ENCODE measurements around the gene FRY. TPM values are rescaled to one million over a fixed set of nuclear protein-coding genes. Genes with fewer than 3 reads are reported as not detected.

FRY gene
- total and polyA plus RNA-seq, 4 donors, result 6.2 to 31.2 (median 12.7) TPM

- H3K27ac ChIP-seq (ENCODE audit: low read depth in 1 of 2, low read length in 2 of 2), result no peak overlapping the region
- TF ChIP-seq RXRA (IDR thresholded peaks at IDR 0.05), result no peak
- TF ChIP-seq, protein P1, sequence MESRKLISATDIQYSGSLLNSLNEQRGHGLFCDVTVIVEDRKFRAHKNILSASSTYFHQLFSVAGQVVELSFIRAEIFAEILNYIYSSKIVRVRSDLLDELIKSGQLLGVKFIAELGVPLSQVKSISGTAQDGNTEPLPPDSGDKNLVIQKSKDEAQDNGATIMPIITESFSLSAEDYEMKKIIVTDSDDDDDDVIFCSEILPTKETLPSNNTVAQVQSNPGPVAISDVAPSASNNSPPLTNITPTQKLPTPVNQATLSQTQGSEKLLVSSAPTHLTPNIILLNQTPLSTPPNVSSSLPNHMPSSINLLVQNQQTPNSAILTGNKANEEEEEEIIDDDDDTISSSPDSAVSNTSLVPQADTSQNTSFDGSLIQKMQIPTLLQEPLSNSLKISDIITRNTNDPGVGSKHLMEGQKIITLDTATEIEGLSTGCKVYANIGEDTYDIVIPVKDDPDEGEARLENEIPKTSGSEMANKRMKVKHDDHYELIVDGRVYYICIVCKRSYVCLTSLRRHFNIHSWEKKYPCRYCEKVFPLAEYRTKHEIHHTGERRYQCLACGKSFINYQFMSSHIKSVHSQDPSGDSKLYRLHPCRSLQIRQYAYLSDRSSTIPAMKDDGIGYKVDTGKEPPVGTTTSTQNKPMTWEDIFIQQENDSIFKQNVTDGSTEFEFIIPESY (IDR thresholded peaks at IDR 0.05), result no peak
- TF ChIP-seq YY1 (IDR thresholded peaks at IDR 0.05), result no peak
- no peak for TF ChIP-seq ATF3 (IDR thresholded peaks at IDR 0.05)
- no peak for TF ChIP-seq SP1 (IDR thresholded peaks at IDR 0.05)
- no peak for TF ChIP-seq HNF4A (conservative IDR thresholded peaks at IDR 0.05)
- TF ChIP-seq, protein P2, sequence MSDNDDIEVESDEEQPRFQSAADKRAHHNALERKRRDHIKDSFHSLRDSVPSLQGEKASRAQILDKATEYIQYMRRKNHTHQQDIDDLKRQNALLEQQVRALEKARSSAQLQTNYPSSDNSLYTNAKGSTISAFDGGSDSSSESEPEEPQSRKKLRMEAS (IDR thresholded peaks at IDR 0.05), result no peak
- TF ChIP-seq CTCF (IDR thresholded peaks at IDR 0.05; ENCODE audit: low read depth, low read length, missing input control), result no peak
- TF ChIP-seq GABPA (IDR thresholded peaks at IDR 0.05 in 1 of 2, conservative IDR thresholded peaks at IDR 0.05 in 1 of 2), result no peak
- no peak overlapping the region for H3K9ac ChIP-seq (ENCODE audit: low read depth in 1 of 2, low read length in 2 of 2)
- H3K27me3 ChIP-seq (ENCODE audit: control insufficient read depth in 4 of 4, insufficient read depth in 4 of 4, low read length in 3 of 4), result no peaks in the 10 kb centered on the region
- peaks cover 0 to 17% (median 2%) of the 10 kb centered on the region in 4 donors for H3K36me3 ChIP-seq (ENCODE audit: control insufficient read depth in 4 of 4, insufficient read depth in 3 of 4, low read depth in 1 of 4, low read length in 3 of 4)
- no peaks in the 10 kb centered on the region for H3K9me3 ChIP-seq (ENCODE audit: control insufficient read depth in 4 of 4, low read length in 3 of 4)
- WGBS, result 91% methylated on average over 2 of the region's 2 CpGs
- no peaks in the 10 kb centered on the region for H3K4me1 ChIP-seq (ENCODE audit: control insufficient read depth in 4 of 4, insufficient read depth in 4 of 4, low read length in 3 of 4)
- H3K4me3 ChIP-seq (ENCODE audit: low read depth in 1 of 3, low read length in 3 of 3), result no peak overlapping the region
- DNase-seq (ENCODE audit: low spot score), result no peak
Measured at GRCh38 chr13:32191452-32191998, 160.0 kb downstream of the FRY start.

DNA sequence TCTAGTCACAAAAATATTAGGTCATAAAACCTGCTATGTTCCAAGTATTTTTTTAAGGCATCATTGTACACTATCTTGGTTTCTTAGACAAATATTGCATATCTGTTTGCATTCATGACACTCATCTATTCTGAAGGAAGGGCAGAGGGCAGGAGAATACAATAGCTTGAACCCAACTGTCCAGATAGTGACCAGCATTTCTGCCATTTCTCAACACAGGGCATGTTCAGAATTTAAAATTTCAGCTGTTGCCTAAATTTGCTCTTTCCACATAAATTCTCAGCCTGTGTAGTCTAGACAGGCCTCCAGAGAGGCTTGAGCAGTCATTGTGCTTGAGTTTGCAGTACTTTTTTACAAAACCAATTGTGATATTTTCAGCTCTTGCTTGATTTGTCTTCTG lies 164.1 kb downstream of the FRY start:
- no peak for TF ChIP-seq JUND (IDR thresholded peaks at IDR 0.05)
- no peak for TF ChIP-seq SP1 (IDR thresholded peaks at IDR 0.05)
- TF ChIP-seq RAD21 (IDR thresholded peaks at IDR 0.05), result no peak
- TF ChIP-seq YY1 (IDR thresholded peaks at IDR 0.05), result no peak
- no peak for TF ChIP-seq HNF4A (conservative IDR thresholded peaks at IDR 0.05)
- TF ChIP-seq TAF1 (conservative IDR thresholded peaks at IDR 0.05), result no peak
- TF ChIP-seq HNF4G (IDR thresholded peaks at IDR 0.05), result no peak
- TF ChIP-seq ATF3 (IDR thresholded peaks at IDR 0.05), result no peak
- no peak for TF ChIP-seq GABPA (IDR thresholded peaks at IDR 0.05 in 1 of 2, conservative IDR thresholded peaks at IDR 0.05 in 1 of 2)
- TF ChIP-seq, protein P2 (IDR thresholded peaks at IDR 0.05), result no peak
- no peak for TF ChIP-seq CTCF (IDR thresholded peaks at IDR 0.05; ENCODE audit: low read depth, low read length, missing input control)
- TF ChIP-seq FOXA1 (IDR thresholded peaks at IDR 0.05), result no peak
- DNase-seq (ENCODE audit: low spot score), result no peak

More for the DNA sequence above, 164.1 kb downstream of the FRY start:
- H3K27ac ChIP-seq (ENCODE audit: low read depth in 1 of 2, low read length in 2 of 2), result no peak overlapping the region
- H3K9me3 ChIP-seq (ENCODE audit: control insufficient read depth in 4 of 4, low read length in 3 of 4), result no peaks in the 10 kb centered on the region
- H3K4me1 ChIP-seq (ENCODE audit: control insufficient read depth in 4 of 4, insufficient read depth in 4 of 4, low read length in 3 of 4), result no peaks in the 10 kb centered on the region
- H3K9ac ChIP-seq (ENCODE audit: low read depth in 1 of 2, low read length in 2 of 2), result no peak overlapping the region
- no peak overlapping the region for H3K4me3 ChIP-seq (ENCODE audit: low read depth in 1 of 3, low read length in 3 of 3)
- no peaks in the 10 kb centered on the region for H3K27me3 ChIP-seq (ENCODE audit: control insufficient read depth in 4 of 4, insufficient read depth in 4 of 4, low read length in 3 of 4)
- peaks cover 0 to 2% (median 0%) of the 10 kb centered on the region in 4 donors for H3K36me3 ChIP-seq (ENCODE audit: control insufficient read depth in 4 of 4, insufficient read depth in 3 of 4, low read depth in 1 of 4, low read length in 3 of 4)
